UCSD-AML1 (cell line): ENCODE results near the gene LYSMD2.

ENCODE experiments used
- DNase-seq: peaks from one replicate; lab custom pipeline; 2025; ENCODE audit not compliant: unreplicated experiment; lab: John Stamatoyannopoulos, UW

The LYSMD2 gene

GRCh38 chr15:51720201-51720995 lies 17.1 kb downstream of the LYSMD2 start:
- no peak for DNase-seq

- no peak for DNase-seq
These were observed 18.7 kb downstream of the LYSMD2 start for GRCh38 chr15:51718746-51719145.

GRCh38 chr15:51718219-51718618 lies 19.2 kb downstream of the LYSMD2 start:
- no peak for DNase-seq

- DNase-seq, result no peak
These were observed 22.5 kb downstream of the LYSMD2 start for GRCh38 chr15:51714911-51715310.

- no peak for DNase-seq
These were observed 23.3 kb downstream of the LYSMD2 start for GRCh38 chr15:51714162-51714561.

GRCh38 chr15:51709031-51709430 lies 28.4 kb downstream of the LYSMD2 start:
- DNase-seq, result no peak

GRCh38 chr15:51708013-51708412 lies 29.4 kb downstream of the LYSMD2 start:
- DNase-seq, result no peak

- DNase-seq, result no peak
These were observed 30.4 kb downstream of the LYSMD2 start for GRCh38 chr15:51706926-51707608.

GRCh38 chr15:51706291-51706690 lies 31.2 kb downstream of the LYSMD2 start:
- no peak for DNase-seq

GRCh38 chr15:51702710-51703109 lies 34.7 kb downstream of the LYSMD2 start:
- no peak for DNase-seq

- no peak for DNase-seq
These were observed 38.1 kb downstream of the LYSMD2 start for GRCh38 chr15:51699373-51699772.

GRCh38 chr15:51697163-51697562 lies 40.3 kb downstream of the LYSMD2 start:
- no peak for DNase-seq

GRCh38 chr15:51696566-51696965 lies 40.9 kb downstream of the LYSMD2 start:
- DNase-seq, result no peak

GRCh38 chr15:51692154-51692553 lies 45.3 kb downstream of the LYSMD2 start:
- no peak for DNase-seq

- DNase-seq, result no peak
These were observed 48.6 kb downstream of the LYSMD2 start for GRCh38 chr15:51688863-51689262.

- DNase-seq, result no peak
These were observed 49.9 kb downstream of the LYSMD2 start for GRCh38 chr15:51687565-51687964.

GRCh38 chr15:51681303-51681963 lies 56.0 kb downstream of the LYSMD2 start, which contains the start of gene SCG3:
TSS of gene SCG3 (plus strand) at chr15:51681503. CDS start at chr15:51681756, 253 bp downstream.
- DNase-seq, result peak; percentile 78

GRCh38 chr15:51680321-51680720 lies 57.1 kb downstream of the LYSMD2 start:
- DNase-seq, result no peak

GRCh38 chr15:51678096-51678495 lies 59.4 kb downstream of the LYSMD2 start:
- DNase-seq, result no peak

- DNase-seq, result no peak
These were observed 60.0 kb downstream of the LYSMD2 start for GRCh38 chr15:51677452-51677851.

- no peak for DNase-seq
These were observed 60.4 kb downstream of the LYSMD2 start for GRCh38 chr15:51677021-51677420.

- no peak for DNase-seq
These were observed 62.2 kb downstream of the LYSMD2 start for GRCh38 chr15:51675234-51675633.
